HCT116 (cell line): ENCODE measurements around the gene TUBGCP5. TPM values are rescaled to one million over a fixed set of nuclear protein-coding genes. Genes with fewer than 3 reads are reported as not detected.

Experiments
- ATAC-seq: fragments of 200-7000 bp; cut with Tn5 transposase; 2 replicates; pipeline ENCODE4 v1.9.1; 2020; ENCODE audit warnings: mild to moderate bottlenecking, moderate library complexity
- BruUV-seq: library from RNA; stranded (reverse); fragments of 400-500 nt; replicated peaks from 2 replicates; lab custom pipeline; 2021; lab: Mats Ljungman, UMichigan
- CTCF ChIA-PET: fragments of 300-600 bp; sonication (Branson Sonifier 250); formaldehyde crosslinking; loops from one replicate; lab custom pipeline; 2021; ENCODE audit warnings: antibody characterized with exemption; lab: Charles Lee
- POLR2A ChIA-PET: fragments of 300-600, 350-600 bp; sonication (Branson Sonifier 250); formaldehyde crosslinking; loops from one replicate; lab custom pipeline; 2021; ENCODE audit warnings: antibody characterized with exemption; lab: Charles Lee
- RAD21 ChIA-PET, 2 experiments: fragments of 300-600 bp; sonication (Branson Sonifier 250); formaldehyde crosslinking; loops; one replicate each; lab custom pipeline; 2023; ENCODE audit warnings: low total read pairs in 2 of 2; ENCODE audit not compliant: uncharacterized antibody in 2 of 2, unreplicated experiment in 2 of 2, low non-redundant PET in 1 of 2; lab: Charles Lee
- DNase-seq: peaks from one replicate; pipeline ENCODE4 v3.0.0-alpha.2; 2010; ENCODE audit warnings: low read depth, low spot score
- H2AFZ ChIP-seq: fragments of 200-600 bp; shearing (Covaris generic), sonication (generic); 2 replicates; pipeline ENCODE4 v1.6.1; 2017; ENCODE audit warnings: low read depth, mixed run types, mixed read lengths, antibody characterized with exemption, low read length; ENCODE audit not compliant: poor library complexity, severe bottlenecking
- H3K27ac ChIP-seq: 2 replicates; pipeline ENCODE4 v1.5.1; 2012; ENCODE audit warnings: low read depth, low read length
- H3K27me3 ChIP-seq: fragments of 200-600 bp; sonication (generic); 2 replicates; pipeline ENCODE4 v1.6.1; 2016; ENCODE audit warnings: mixed run types, low read length, mixed read lengths; ENCODE audit not compliant: insufficient read depth
- H3K36me3 ChIP-seq, 2 experiments: fragments of 200-500 bp in 1 of 2; fragments of 200-600 bp in 1 of 2; sonication (Bioruptor generic) in 1 of 2; sonication (generic) in 1 of 2; 2 replicates each; pipeline versions ENCODE4 v1.5.1 to v1.6.1; 2014 to 2016; ENCODE audit warnings: low read length in 2 of 2, inconsistent platforms in 1 of 2, mixed read lengths in 1 of 2, mixed run types in 1 of 2; ENCODE audit not compliant: insufficient read depth in 2 of 2, control insufficient read depth in 1 of 2
- H3K4me1 ChIP-seq, 2 experiments: fragments of 200-600 bp in 1 of 2; sonication (generic) in 1 of 2; 2 replicates each; pipeline versions ENCODE4 v1.5.1 to v1.6.1; 2012 to 2017; ENCODE audit warnings: low read length in 2 of 2, inconsistent platforms in 1 of 2, mild to moderate bottlenecking in 1 of 2, mixed read lengths in 1 of 2, mixed run types in 1 of 2, moderate library complexity in 1 of 2; ENCODE audit not compliant: insufficient read depth in 2 of 2, control insufficient read depth in 1 of 2
- H3K4me2 ChIP-seq: fragments of 200-600 bp; sonication (generic); 2 replicates; pipeline ENCODE4 v1.6.1; 2017; ENCODE audit warnings: mixed run types, low read length, mixed read lengths
- H3K4me3 ChIP-seq, 2 experiments: fragments of 200-600 bp in 1 of 2; sonication (generic) in 1 of 2; replicated peaks in 1 of 2; 2 replicates each; pipeline ENCODE4 v1.5.1; 2011 to 2016; ENCODE audit warnings: low read length in 2 of 2, control low read depth in 1 of 2, low read depth in 1 of 2, mild to moderate bottlenecking in 1 of 2, mixed read lengths in 1 of 2, mixed run types in 1 of 2
- H3K79me2 ChIP-seq: fragments of 200-600 bp; sonication (generic); 2 replicates; pipeline ENCODE4 v1.6.1; 2017; ENCODE audit warnings: mild to moderate bottlenecking, mixed run types, low read length, moderate library complexity, mixed read lengths; ENCODE audit not compliant: insufficient read depth
- H3K9ac ChIP-seq: fragments of 200-600 bp; sonication (generic); 2 replicates; pipeline ENCODE4 v1.6.1; 2016; ENCODE audit warnings: low read length, mixed read lengths
- H3K9me2 ChIP-seq: fragments of 200-600 bp; sonication (generic), shearing (Covaris generic); 2 replicates; pipeline ENCODE4 v1.6.1; 2017; ENCODE audit warnings: mixed run types, mild to moderate bottlenecking, moderate library complexity; ENCODE audit not compliant: insufficient read depth
- H3K9me3 ChIP-seq, 2 experiments: fragments of 200-500 bp in 1 of 2; fragments of 200-600 bp in 1 of 2; sonication (Bioruptor generic) in 1 of 2; sonication (generic) in 1 of 2; 2 replicates each; pipeline ENCODE4 v1.6.1; 2014 to 2017; ENCODE audit warnings: low read length in 2 of 2, mixed read lengths in 2 of 2, inconsistent platforms in 1 of 2, low read depth in 1 of 2, mild to moderate bottlenecking in 1 of 2, mixed run types in 1 of 2, moderate library complexity in 1 of 2; ENCODE audit not compliant: control insufficient read depth in 1 of 2, insufficient read depth in 1 of 2
- H4K20me1 ChIP-seq: fragments of 200-600 bp; sonication (generic), shearing (Covaris generic); 2 replicates; pipeline ENCODE4 v1.6.1; 2017; ENCODE audit warnings: mixed run types, mild to moderate bottlenecking, moderate library complexity; ENCODE audit not compliant: insufficient read depth
- CBX3 ChIP-seq: IDR thresholded peaks from 2 replicates; pipeline ENCODE4 v1.6.1; 2012; ENCODE audit warnings: low read depth
- CEBPB ChIP-seq: IDR thresholded peaks from 2 replicates; pipeline ENCODE4 v1.6.1; 2012; ENCODE audit warnings: low read depth
- EGR1 ChIP-seq: IDR thresholded peaks from 2 replicates; pipeline ENCODE4 v1.6.1; 2012; ENCODE audit warnings: low read depth
- EZH2 ChIP-seq: fragments of 200-600 bp; sonication (generic); IDR thresholded peaks from 2 replicates; pipeline ENCODE4 v1.6.1; 2017; ENCODE audit warnings: antibody characterized with exemption, mixed run types
- EZH2phosphoT487 ChIP-seq: fragments of 200-600 bp; IDR thresholded peaks from 2 replicates; pipeline ENCODE4 v1.6.1; 2018; ENCODE audit warnings: antibody characterized with exemption, borderline replicate concordance
- JUND ChIP-seq: IDR thresholded peaks from 2 replicates; pipeline ENCODE4 v1.6.1; 2012
- POLR2A ChIP-seq: IDR thresholded peaks from 2 replicates; pipeline ENCODE4 v1.7.0; 2011; ENCODE audit warnings: borderline replicate concordance; ENCODE audit not compliant: insufficient read depth, insufficient read length; ENCODE audit errors: extremely low read depth
- RAD21 ChIP-seq: IDR thresholded peaks from 2 replicates; pipeline ENCODE4 v1.6.1; 2012; ENCODE audit warnings: low read depth, mild to moderate bottlenecking
- SP1 ChIP-seq: IDR thresholded peaks from 2 replicates; pipeline ENCODE4 v1.6.1; 2012; ENCODE audit warnings: low read depth
- TCF7L2 ChIP-seq: IDR thresholded peaks from 2 replicates; pipeline ENCODE4 v1.7.0; 2011; ENCODE audit warnings: borderline replicate concordance, inconsistent platforms; ENCODE audit not compliant: insufficient read depth, insufficient read length; ENCODE audit errors: extremely low read depth
- YY1 ChIP-seq: IDR thresholded peaks from 2 replicates; pipeline ENCODE4 v1.6.1; 2011; ENCODE audit warnings: low read length, low read depth, moderate library complexity, mild to moderate bottlenecking; ENCODE audit not compliant: insufficient replicate concordance; ENCODE audit errors: extremely low read depth
- ZFX ChIP-seq: fragments of 450-650 bp; IDR thresholded peaks from 2 replicates; pipeline ENCODE4 v1.6.1; 2017
- ZNF274 ChIP-seq: fragments of 200-500 bp; sonication (Bioruptor generic); IDR thresholded peaks from 2 replicates; pipeline ENCODE4 v1.6.1; 2014; ENCODE audit warnings: mild to moderate bottlenecking, low read depth, low read length, inconsistent platforms
- intact Hi-C: fragments of 100-400 bp; cut with micrococcal nuclease; formaldehyde crosslinking; loops from 2 replicates; pipeline ENCODE4 v1.10.0; 2022
- total RNA-seq: library from RNA; stranded (reverse); gene quantifications from one replicate; pipeline ENCODE4 v1.2.1, GENCODE V29; 2021; ENCODE audit not compliant: unreplicated experiment
- TF ChIP-seq, protein P1 (sequence below): IDR thresholded peaks from 2 replicates; pipeline ENCODE4 v1.6.1; 2012; ENCODE audit warnings: low read depth
- TF ChIP-seq, protein P2 (sequence below), 3 experiments: fragments of 200-600 bp in 1 of 3; sonication (generic) in 1 of 3; IDR thresholded peaks in 2 of 3; conservative IDR thresholded peaks in 1 of 3; 2 replicates each; pipeline ENCODE4 v1.5.1; 2012 to 2017; ENCODE audit warnings: low read depth in 2 of 3, low read length in 2 of 3, antibody characterized with exemption in 1 of 3, borderline replicate concordance in 1 of 3, control low read depth in 1 of 3, mild to moderate bottlenecking in 1 of 3, mixed read lengths in 1 of 3, mixed run types in 1 of 3, moderate library complexity in 1 of 3; ENCODE audit not compliant: insufficient read depth in 1 of 3

Gene TUBGCP5
- total RNA-seq, 1 experiment from 2014 or later: 17.9 TPM

DNA sequence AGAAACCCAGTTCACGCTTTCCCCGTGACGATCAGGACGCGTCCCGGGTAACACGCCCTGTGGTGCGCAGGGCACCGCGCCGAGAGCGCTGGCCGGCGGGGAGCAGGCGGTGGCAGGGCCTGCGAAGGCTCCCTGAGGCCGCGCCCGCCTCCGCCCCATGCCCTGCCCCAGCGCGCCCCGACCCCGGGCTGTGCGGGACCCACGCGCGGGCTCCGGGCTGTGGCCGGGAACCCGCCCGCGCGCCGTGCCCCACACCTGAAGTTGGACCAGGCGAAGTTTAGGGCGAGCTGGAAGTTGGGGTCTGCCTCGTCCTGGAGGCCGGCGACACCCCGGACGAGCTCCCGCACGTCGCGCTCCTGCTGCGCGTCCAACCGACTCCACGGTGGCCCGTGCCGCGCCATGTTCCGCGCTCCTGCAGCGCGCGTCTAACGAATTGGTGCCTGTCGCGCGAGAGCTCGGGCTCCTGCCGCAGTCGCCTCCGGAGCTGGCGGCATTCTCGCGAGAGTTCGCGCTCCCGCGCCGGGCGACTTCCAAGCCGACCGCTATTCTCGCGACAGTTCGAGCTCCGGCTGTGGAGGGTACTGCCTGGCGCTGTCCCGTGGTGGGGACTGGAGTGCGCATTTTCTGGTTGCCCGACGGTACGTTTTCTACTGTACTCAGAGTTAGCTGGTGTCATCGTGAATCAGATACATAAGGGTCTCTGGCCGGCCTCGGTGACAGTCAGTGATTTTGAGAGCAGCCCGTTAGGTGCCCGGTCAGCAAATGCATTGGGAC is at the start of gene TUBGCP5 (continued):
- TF ChIP-seq, protein P1, sequence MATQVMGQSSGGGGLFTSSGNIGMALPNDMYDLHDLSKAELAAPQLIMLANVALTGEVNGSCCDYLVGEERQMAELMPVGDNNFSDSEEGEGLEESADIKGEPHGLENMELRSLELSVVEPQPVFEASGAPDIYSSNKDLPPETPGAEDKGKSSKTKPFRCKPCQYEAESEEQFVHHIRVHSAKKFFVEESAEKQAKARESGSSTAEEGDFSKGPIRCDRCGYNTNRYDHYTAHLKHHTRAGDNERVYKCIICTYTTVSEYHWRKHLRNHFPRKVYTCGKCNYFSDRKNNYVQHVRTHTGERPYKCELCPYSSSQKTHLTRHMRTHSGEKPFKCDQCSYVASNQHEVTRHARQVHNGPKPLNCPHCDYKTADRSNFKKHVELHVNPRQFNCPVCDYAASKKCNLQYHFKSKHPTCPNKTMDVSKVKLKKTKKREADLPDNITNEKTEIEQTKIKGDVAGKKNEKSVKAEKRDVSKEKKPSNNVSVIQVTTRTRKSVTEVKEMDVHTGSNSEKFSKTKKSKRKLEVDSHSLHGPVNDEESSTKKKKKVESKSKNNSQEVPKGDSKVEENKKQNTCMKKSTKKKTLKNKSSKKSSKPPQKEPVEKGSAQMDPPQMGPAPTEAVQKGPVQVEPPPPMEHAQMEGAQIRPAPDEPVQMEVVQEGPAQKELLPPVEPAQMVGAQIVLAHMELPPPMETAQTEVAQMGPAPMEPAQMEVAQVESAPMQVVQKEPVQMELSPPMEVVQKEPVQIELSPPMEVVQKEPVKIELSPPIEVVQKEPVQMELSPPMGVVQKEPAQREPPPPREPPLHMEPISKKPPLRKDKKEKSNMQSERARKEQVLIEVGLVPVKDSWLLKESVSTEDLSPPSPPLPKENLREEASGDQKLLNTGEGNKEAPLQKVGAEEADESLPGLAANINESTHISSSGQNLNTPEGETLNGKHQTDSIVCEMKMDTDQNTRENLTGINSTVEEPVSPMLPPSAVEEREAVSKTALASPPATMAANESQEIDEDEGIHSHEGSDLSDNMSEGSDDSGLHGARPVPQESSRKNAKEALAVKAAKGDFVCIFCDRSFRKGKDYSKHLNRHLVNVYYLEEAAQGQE: no peak
- TF ChIP-seq CBX3 (no peak), ZFX (peak; percentile 83), RAD21 (no peak), YY1 (peak; percentile 84)

DNA sequence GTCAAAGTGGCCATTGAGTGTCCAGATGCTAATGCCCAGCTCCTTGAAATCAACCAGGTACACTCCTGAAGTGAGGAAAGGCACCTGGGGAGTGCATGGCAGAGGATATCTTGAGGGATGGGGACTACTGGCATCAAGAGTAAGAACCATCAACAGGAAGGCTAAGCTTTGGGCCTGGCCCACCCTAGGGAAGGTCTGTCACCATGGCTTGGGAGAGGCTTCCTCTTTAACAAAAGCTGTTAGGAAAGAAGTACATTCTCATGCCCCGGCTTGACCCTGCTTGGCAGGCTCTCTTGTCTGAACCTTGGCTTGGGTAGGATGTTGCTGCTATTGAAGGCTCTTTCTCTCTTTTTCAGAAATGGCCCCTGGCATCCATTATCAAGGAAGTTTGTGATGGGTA is 43.7 kb upstream of the TUBGCP5 start:
- no peaks in the 10 kb centered on the region for H3K9me3 ChIP-seq
- CTCF ChIA-PET: no interaction called here
- intact Hi-C loops: no loop called here
- H2AFZ ChIP-seq: no peak overlapping the region
- ATAC-seq (no peak), DNase-seq (no peak)
- H3K79me2 ChIP-seq: no peaks in the 10 kb centered on the region
- H3K27ac ChIP-seq: no peak overlapping the region
- H3K9ac ChIP-seq: no peak overlapping the region
- H3K9me2 ChIP-seq: no peaks in the 10 kb centered on the region
- H3K36me3 ChIP-seq: no peaks in the 10 kb centered on the region
- no peaks in the 10 kb centered on the region for H4K20me1 ChIP-seq
- no TSS peak for BruUV-seq
- RAD21 ChIA-PET: no interaction called here
- no peak overlapping the region for H3K4me3 ChIP-seq
- POLR2A ChIA-PET: no interaction called here
- TF ChIP-seq EZH2phosphoT487 (no peak), EZH2 (no peak), CEBPB (no peak), ZNF274 (no peak), EGR1 (no peak), ZFX (no peak), RAD21 (no peak), TCF7L2 (no peak), POLR2A (no peak), CBX3 (no peak), JUND (no peak), SP1 (no peak)
- TF ChIP-seq, protein P2, sequence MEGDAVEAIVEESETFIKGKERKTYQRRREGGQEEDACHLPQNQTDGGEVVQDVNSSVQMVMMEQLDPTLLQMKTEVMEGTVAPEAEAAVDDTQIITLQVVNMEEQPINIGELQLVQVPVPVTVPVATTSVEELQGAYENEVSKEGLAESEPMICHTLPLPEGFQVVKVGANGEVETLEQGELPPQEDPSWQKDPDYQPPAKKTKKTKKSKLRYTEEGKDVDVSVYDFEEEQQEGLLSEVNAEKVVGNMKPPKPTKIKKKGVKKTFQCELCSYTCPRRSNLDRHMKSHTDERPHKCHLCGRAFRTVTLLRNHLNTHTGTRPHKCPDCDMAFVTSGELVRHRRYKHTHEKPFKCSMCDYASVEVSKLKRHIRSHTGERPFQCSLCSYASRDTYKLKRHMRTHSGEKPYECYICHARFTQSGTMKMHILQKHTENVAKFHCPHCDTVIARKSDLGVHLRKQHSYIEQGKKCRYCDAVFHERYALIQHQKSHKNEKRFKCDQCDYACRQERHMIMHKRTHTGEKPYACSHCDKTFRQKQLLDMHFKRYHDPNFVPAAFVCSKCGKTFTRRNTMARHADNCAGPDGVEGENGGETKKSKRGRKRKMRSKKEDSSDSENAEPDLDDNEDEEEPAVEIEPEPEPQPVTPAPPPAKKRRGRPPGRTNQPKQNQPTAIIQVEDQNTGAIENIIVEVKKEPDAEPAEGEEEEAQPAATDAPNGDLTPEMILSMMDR (IDR thresholded peaks at IDR 0.05 in 2 of 3, conservative IDR thresholded peaks at IDR 0.05 in 1 of 3; ENCODE audit: borderline replicate concordance in 1 of 3, insufficient read depth in 1 of 3, low read depth in 2 of 3, low read length in 2 of 3): no peak
- 0 out of 2 replicates have a peak, but pooled peaks cover 4% of the 10 kb centered on the region for H3K27me3 ChIP-seq
- no peak overlapping the region for H3K4me2 ChIP-seq
- H3K4me1 ChIP-seq: no peaks in the 10 kb centered on the region
